Measurements from ENCODE around the gene GALNT14.

The GALNT14 gene

DNA sequence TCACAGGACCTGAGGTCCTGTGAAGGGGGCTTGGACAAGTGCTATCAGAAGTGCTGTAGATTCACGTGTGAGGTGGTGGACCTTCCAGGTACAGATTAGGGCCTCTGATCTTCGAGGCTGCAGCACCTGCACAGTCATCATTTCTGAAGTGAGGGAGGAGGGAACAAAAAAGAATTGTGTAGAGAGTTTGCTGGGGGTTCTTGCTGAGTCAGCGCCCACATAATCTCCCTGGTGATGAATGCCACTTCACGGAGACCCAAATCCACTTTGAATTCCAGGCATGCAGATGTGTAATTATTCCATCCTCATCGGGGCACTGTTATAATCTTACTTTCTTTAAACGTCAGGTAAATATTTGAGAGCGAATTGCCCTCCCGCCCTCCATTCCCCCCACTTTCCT, 202.4 kb downstream of the GALNT14 start:
- H3K27ac ChIP-seq (ENCODE audit: low read length) = no peak overlapping the region

DNA sequence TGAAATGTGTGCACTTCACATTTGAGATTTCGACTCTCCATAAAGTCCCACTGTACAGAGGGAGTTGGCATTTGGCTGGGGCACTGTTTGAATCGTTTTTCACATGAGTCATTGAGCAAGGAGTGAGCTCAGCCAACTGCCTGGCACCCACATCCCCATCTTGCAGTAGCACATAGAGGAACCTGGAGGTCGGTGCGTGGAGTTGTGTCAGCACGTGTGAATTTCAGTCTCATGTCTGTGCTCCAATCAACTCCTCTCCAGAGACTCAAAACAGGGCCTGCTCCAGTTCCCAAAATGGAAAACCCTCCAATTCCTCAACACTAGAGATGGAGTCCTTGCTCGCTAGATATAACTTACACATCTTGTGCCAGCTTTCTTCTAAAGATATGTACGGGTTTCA, 204.2 kb downstream of the GALNT14 start:
- Histone ChIP-seq H3K36me3 (ENCODE audit: control insufficient read depth, insufficient read depth, low read length) (no peaks in the 10 kb centered on the region), H3K27ac (ENCODE audit: low read length) (no peak overlapping the region), H3K4me3 (ENCODE audit: low read length) (no peak overlapping the region), H3K4me1 (ENCODE audit: control insufficient read depth, insufficient read depth, low read length) (peaks cover 3% of the 10 kb centered on the region; the same call in 1 of the 2 replicates), H3K9me3 (ENCODE audit: control insufficient read depth, insufficient read depth, low read length) (no peaks in the 10 kb centered on the region), H3K27me3 (ENCODE audit: control insufficient read depth, insufficient read depth, low read length) (no peaks in the 10 kb centered on the region)
- DNase-seq (ENCODE audit: low read depth, low spot score) = no peak
- WGBS (ENCODE audit: insufficient coverage, insufficient read length) = no CpG with 5 or more reads among the region's 7 CpGs

More for the DNA sequence above, 202.4 kb downstream of the GALNT14 start:
- Histone ChIP-seq H3K27me3 (ENCODE audit: control insufficient read depth, insufficient read depth, low read length) (no peaks in the 10 kb centered on the region), H3K4me3 (ENCODE audit: low read length) (no peak overlapping the region), H3K9me3 (ENCODE audit: control insufficient read depth, insufficient read depth, low read length) (no peaks in the 10 kb centered on the region), H3K36me3 (ENCODE audit: control insufficient read depth, insufficient read depth, low read length) (no peaks in the 10 kb centered on the region), H3K4me1 (ENCODE audit: control insufficient read depth, insufficient read depth, low read length) (peaks cover 3% of the 10 kb centered on the region; the same call in 1 of the 2 replicates)
- no CpG with 5 or more reads among the region's 8 CpGs for WGBS (ENCODE audit: insufficient coverage, insufficient read length)
- DNase-seq (ENCODE audit: low read depth, low spot score) = no peak

DNA sequence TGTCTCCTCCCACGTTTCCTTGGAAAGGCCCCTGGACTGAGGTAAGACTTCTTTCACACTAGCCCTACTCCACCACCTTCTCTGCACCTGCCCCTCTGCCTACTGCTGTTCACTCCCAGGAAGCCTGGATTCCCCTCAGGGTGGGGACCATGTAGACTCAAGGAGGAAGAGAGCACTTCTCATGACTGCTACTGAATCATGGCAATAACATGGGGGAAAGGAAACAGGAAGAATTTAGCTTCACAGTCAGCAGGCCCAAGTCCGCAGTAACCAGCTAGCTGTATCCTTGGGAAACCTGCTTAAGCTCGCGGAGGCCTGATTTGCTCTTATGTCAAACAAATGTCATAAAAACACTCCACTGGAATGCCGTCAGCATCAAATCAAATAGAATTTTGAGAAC, 204.7 kb downstream of the GALNT14 start:
- WGBS (ENCODE audit: insufficient coverage, insufficient read length) = no CpG with 5 or more reads among the region's 5 CpGs
- Histone ChIP-seq H3K36me3 (ENCODE audit: control insufficient read depth, insufficient read depth, low read length) (no peaks in the 10 kb centered on the region), H3K4me3 (ENCODE audit: low read length) (no peak overlapping the region), H3K27ac (ENCODE audit: low read length) (no peak overlapping the region), H3K27me3 (ENCODE audit: control insufficient read depth, insufficient read depth, low read length) (no peaks in the 10 kb centered on the region), H3K9me3 (ENCODE audit: control insufficient read depth, insufficient read depth, low read length) (no peaks in the 10 kb centered on the region), H3K4me1 (ENCODE audit: control insufficient read depth, insufficient read depth, low read length) (peaks cover 2% of the 10 kb centered on the region; the same call in 1 of the 2 replicates)
- DNase-seq (ENCODE audit: low read depth, low spot score) = no peak

DNA sequence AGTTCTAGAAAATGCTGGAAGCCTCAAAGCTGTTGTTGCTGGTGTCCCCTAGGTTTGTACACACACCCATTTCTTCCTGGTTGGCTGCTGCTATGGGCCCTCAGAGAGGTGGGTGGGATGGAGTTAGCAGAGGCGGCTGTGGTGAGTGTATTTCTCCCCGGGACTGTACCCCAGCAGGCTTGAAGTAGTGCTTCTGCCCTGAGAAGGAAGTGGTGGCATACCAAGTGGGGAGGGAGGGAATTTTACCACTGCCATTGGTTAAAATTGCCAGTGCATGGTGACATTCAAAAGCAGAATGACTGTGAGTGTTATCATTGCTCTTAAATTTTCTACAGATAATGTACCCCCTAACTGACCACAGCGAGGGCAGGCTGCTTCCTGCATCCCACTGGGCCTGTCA, 205.4 kb downstream of the GALNT14 start:
- DNase-seq (ENCODE audit: low read depth, low spot score) = no peak
- no peaks in the 10 kb centered on the region for H3K4me1 ChIP-seq (ENCODE audit: control insufficient read depth, insufficient read depth, low read length)
- H3K36me3 ChIP-seq (ENCODE audit: control insufficient read depth, insufficient read depth, low read length) = no peaks in the 10 kb centered on the region
- no peak overlapping the region for H3K27ac ChIP-seq (ENCODE audit: low read length)
- WGBS (ENCODE audit: insufficient coverage, insufficient read length) = no CpG with 5 or more reads among the region's 3 CpGs
- no peaks in the 10 kb centered on the region for H3K9me3 ChIP-seq (ENCODE audit: control insufficient read depth, insufficient read depth, low read length)
- no peak overlapping the region for H3K4me3 ChIP-seq (ENCODE audit: low read length)
- no peaks in the 10 kb centered on the region for H3K27me3 ChIP-seq (ENCODE audit: control insufficient read depth, insufficient read depth, low read length)

DNA sequence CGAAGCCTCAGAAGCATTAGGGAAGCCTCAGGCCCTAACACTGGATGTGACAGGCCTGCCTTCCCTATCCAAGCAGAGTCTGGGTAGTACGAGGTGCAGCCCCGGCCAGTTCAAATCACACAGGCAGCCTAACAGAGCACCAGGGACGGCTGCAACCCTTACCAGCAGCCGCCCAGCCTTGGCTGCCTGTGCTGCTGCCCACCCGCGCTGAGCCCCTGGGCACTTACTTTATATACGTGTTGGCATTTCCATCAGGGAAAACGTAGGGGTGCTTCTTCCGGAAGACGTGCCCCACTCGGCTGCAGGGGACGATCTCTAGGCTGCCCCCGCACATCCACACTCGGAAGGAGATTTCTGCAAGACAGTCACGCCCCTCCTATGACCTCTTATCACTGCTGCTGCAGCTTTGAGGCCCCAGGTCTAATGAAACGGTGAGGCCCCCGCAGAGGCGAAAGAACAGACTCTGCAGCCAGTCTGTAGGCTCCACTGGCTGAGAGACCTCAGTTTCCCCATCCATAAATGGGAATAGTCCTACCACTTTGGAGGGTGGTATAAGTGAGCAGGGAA, 206.3 kb downstream of the GALNT14 start:
- Histone ChIP-seq H3K36me3 (ENCODE audit: control insufficient read depth, insufficient read depth, low read length) (no peaks in the 10 kb centered on the region), H3K9me3 (ENCODE audit: control insufficient read depth, insufficient read depth, low read length) (no peaks in the 10 kb centered on the region), H3K4me1 (ENCODE audit: control insufficient read depth, insufficient read depth, low read length) (no peaks in the 10 kb centered on the region), H3K27ac (ENCODE audit: low read length) (no peak overlapping the region), H3K27me3 (ENCODE audit: control insufficient read depth, insufficient read depth, low read length) (no peaks in the 10 kb centered on the region), H3K4me3 (ENCODE audit: low read length) (no peak overlapping the region)
- no peak for DNase-seq (ENCODE audit: low read depth, low spot score)
- WGBS (ENCODE audit: insufficient coverage, insufficient read length) = no CpG with 5 or more reads among the region's 19 CpGs

DNA sequence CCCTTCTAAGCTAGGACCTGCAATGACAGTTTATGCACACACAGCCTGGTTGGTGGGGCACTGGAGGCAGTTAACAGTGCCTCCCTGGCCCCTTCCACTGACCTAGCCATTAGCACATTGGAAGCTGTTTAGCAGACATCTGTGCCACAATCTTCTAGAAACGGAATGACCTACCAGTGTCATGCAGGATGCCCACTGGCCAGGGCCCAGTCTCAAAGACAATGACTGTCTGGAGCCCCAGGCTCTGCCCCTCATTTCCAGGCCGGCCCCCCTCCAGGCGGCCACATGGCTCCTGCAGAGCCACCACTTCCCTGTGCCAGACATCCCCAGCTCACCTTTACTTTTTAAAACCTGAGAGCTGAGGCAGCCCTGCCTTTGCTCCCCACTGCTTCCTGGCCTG, 207.5 kb downstream of the GALNT14 start:
- WGBS (ENCODE audit: insufficient coverage, insufficient read length) = no CpG with 5 or more reads among the region's 3 CpGs
- no peaks in the 10 kb centered on the region for H3K4me1 ChIP-seq (ENCODE audit: control insufficient read depth, insufficient read depth, low read length)
- no peak overlapping the region for H3K4me3 ChIP-seq (ENCODE audit: low read length)
- no peaks in the 10 kb centered on the region for H3K36me3 ChIP-seq (ENCODE audit: control insufficient read depth, insufficient read depth, low read length)
- H3K27ac ChIP-seq (ENCODE audit: low read length) = no peak overlapping the region
- no peak for DNase-seq (ENCODE audit: low read depth, low spot score)
- no peaks in the 10 kb centered on the region for H3K9me3 ChIP-seq (ENCODE audit: control insufficient read depth, insufficient read depth, low read length)
- no peaks in the 10 kb centered on the region for H3K27me3 ChIP-seq (ENCODE audit: control insufficient read depth, insufficient read depth, low read length)

DNA sequence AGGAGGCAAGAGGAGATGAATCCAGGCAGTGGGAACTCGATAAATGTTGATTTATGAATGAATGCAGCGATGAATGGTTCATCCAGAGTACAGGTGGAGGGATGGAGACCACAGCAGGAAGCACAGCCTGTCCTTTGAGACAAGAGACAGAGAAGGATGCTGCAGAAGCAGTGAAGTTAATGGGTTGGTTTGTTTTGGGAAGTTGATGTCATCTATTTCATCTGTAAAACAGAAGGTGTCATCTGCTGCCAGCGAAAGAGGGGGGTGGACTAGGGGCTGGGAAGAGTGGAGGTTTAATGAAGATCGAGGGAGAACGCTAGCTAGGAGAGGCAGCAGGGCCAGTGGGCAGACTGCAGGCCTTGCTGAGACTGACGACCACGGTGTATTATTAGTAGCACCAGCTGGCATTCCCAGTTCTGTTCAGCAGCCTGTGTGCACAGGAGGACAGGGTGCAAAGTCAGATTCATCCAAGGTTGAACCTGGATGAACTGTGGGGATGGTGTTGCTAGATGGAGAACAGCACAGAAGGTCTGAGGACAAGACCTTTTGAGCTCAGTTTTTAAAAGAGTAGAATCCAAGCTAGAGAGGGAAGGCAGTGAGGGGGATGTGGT, 210.7 kb downstream of the GALNT14 start:
- Histone ChIP-seq H3K27ac (ENCODE audit: low read length) (no peak overlapping the region), H3K36me3 (ENCODE audit: control insufficient read depth, insufficient read depth, low read length) (no peaks in the 10 kb centered on the region), H3K4me3 (ENCODE audit: low read length) (no peak overlapping the region), H3K9me3 (ENCODE audit: control insufficient read depth, insufficient read depth, low read length) (no peaks in the 10 kb centered on the region), H3K4me1 (ENCODE audit: control insufficient read depth, insufficient read depth, low read length) (no peaks in the 10 kb centered on the region), H3K27me3 (ENCODE audit: control insufficient read depth, insufficient read depth, low read length) (no peaks in the 10 kb centered on the region)
- no CpG with 5 or more reads among the region's 7 CpGs for WGBS (ENCODE audit: insufficient coverage, insufficient read length)
- no peak for DNase-seq (ENCODE audit: low read depth, low spot score)

DNA sequence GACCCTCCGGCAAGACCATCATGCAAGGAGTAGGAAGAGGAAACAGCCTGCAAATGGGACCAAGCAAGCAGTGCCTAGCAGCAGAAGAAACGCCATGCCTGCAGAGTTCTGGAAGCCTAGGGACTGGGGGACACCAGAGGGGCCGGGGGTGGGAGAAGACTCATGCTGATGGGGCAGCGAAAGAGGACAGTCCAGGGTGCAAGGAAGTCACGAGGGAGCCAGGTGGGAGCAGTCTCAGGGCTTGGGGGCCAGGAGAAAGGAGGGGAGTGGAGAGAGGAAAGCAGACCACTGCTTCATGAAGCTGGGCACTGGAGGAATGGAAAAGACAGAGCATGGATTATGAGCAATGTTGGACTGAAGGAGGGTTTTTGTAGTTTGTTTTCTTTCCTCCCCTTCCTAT, 211.6 kb downstream of the GALNT14 start:
- H3K27me3 ChIP-seq (ENCODE audit: control insufficient read depth, insufficient read depth, low read length) = no peaks in the 10 kb centered on the region
- H3K4me1 ChIP-seq (ENCODE audit: control insufficient read depth, insufficient read depth, low read length) = no peaks in the 10 kb centered on the region
- no peak for DNase-seq (ENCODE audit: low read depth, low spot score)
- H3K4me3 ChIP-seq (ENCODE audit: low read length) = no peak overlapping the region
- no peaks in the 10 kb centered on the region for H3K9me3 ChIP-seq (ENCODE audit: control insufficient read depth, insufficient read depth, low read length)
- no CpG with 5 or more reads among the region's 5 CpGs for WGBS (ENCODE audit: insufficient coverage, insufficient read length)
- H3K27ac ChIP-seq (ENCODE audit: low read length) = no peak overlapping the region
- H3K36me3 ChIP-seq (ENCODE audit: control insufficient read depth, insufficient read depth, low read length) = no peaks in the 10 kb centered on the region

DNA sequence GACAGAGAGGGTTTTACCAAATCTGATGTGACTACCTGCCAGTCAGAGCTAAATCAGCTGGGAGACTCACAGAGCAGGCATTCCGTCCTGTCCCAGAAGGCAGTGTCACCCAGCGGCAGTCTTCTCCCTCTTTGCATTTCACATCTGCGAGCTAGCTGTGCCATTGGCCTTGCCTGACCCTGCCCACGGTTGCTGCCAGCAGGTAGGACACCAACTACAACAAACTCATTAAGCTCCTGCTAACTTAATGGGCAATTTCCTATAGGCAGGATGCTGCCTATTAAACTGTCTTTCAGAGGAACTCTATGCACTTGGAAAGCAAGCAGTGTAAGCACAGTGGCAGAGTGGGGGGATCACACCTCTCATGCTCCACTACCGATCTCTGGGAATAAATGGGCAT, 214.6 kb downstream of the GALNT14 start:
- no CpG with 5 or more reads among the region's 5 CpGs for WGBS (ENCODE audit: insufficient coverage, insufficient read length)
- DNase-seq (ENCODE audit: low read depth, low spot score) = no peak
- no peaks in the 10 kb centered on the region for H3K36me3 ChIP-seq (ENCODE audit: control insufficient read depth, insufficient read depth, low read length)
- no peaks in the 10 kb centered on the region for H3K4me1 ChIP-seq (ENCODE audit: control insufficient read depth, insufficient read depth, low read length)
- H3K4me3 ChIP-seq (ENCODE audit: low read length) = no peak overlapping the region
- H3K27ac ChIP-seq (ENCODE audit: low read length) = no peak overlapping the region
- no peaks in the 10 kb centered on the region for H3K9me3 ChIP-seq (ENCODE audit: control insufficient read depth, insufficient read depth, low read length)
- no peaks in the 10 kb centered on the region for H3K27me3 ChIP-seq (ENCODE audit: control insufficient read depth, insufficient read depth, low read length)

DNA sequence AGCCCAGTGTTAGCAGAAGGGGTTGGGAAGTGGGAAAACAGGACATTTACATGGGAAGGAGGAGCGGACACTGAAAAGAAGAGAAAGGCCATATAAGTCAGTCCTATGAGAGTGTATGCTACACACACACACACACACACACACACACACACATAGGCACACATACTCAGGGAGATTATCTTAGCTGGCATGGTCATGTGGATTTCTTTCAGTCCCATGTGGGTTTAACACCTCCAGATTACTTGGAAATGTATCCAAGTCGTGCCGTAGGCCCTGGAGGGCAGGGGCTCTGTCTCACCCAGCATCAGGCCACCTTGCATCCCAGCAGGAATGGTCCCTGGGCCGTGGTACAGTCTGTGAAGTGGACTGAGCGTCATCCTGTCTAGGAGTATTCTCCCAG, 217.7 kb downstream of the GALNT14 start:
- H3K4me1 ChIP-seq (ENCODE audit: control insufficient read depth, insufficient read depth, low read length) = no peaks in the 10 kb centered on the region
- no peak overlapping the region for H3K4me3 ChIP-seq (ENCODE audit: low read length)
- H3K9me3 ChIP-seq (ENCODE audit: control insufficient read depth, insufficient read depth, low read length) = no peaks in the 10 kb centered on the region
- H3K27ac ChIP-seq (ENCODE audit: low read length) = no peak overlapping the region
- DNase-seq (ENCODE audit: low read depth, low spot score) = no peak
- H3K27me3 ChIP-seq (ENCODE audit: control insufficient read depth, insufficient read depth, low read length) = no peaks in the 10 kb centered on the region
- WGBS (ENCODE audit: insufficient coverage, insufficient read length) = no CpG with 5 or more reads among the region's 5 CpGs
- no peaks in the 10 kb centered on the region for H3K36me3 ChIP-seq (ENCODE audit: control insufficient read depth, insufficient read depth, low read length)

DNA sequence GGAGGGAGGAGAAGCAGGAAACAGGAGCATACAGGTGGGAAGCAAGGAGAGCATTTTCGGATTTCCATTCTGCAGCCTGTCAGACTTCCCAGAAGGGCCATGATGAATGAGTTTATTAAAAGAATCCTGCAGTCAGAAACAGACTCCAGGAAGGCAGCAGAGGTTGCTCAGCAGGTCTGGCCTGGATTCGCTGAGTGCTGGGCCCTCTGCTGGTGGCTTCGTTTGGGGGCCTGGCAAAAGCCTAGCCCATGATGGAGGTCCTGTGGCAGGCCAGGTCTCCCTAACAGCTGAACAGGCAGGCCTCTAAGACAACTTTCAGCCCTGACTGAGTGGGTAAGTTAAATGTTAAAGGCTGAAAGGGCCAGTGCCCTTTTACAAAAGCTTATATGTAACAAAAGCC, 222.8 kb downstream of the GALNT14 start:
- no CpG with 5 or more reads among the region's 3 CpGs for WGBS (ENCODE audit: insufficient coverage, insufficient read length)
- no peak overlapping the region for H3K4me3 ChIP-seq (ENCODE audit: low read length)

More for the DNA sequence above, 222.8 kb downstream of the GALNT14 start:
- H3K27me3 ChIP-seq (ENCODE audit: control insufficient read depth, insufficient read depth, low read length) = no peaks in the 10 kb centered on the region
- no peaks in the 10 kb centered on the region for H3K9me3 ChIP-seq (ENCODE audit: control insufficient read depth, insufficient read depth, low read length)
- no peaks in the 10 kb centered on the region for H3K36me3 ChIP-seq (ENCODE audit: control insufficient read depth, insufficient read depth, low read length)
- no peak overlapping the region for H3K27ac ChIP-seq (ENCODE audit: low read length)
- peak; percentile 29 for DNase-seq (ENCODE audit: low read depth, low spot score)
- no peaks in the 10 kb centered on the region; the same call in none of the 2 replicates for H3K4me1 ChIP-seq (ENCODE audit: control insufficient read depth, insufficient read depth, low read length)

All from iPS DF 6.9 (cell line).